ENCODE data around the gene EEFSEC.

The EEFSEC gene

GRCh38 chr3:128356822-128357221, 203.5 kb downstream of the EEFSEC start:
- no peak for DNase-seq

GRCh38 chr3:128357538-128357937, 204.3 kb downstream of the EEFSEC start:
- DNase-seq: no peak

- no peak for DNase-seq
Observed at GRCh38 chr3:128358156-128358895, 205.0 kb downstream of the EEFSEC start.

DNA sequence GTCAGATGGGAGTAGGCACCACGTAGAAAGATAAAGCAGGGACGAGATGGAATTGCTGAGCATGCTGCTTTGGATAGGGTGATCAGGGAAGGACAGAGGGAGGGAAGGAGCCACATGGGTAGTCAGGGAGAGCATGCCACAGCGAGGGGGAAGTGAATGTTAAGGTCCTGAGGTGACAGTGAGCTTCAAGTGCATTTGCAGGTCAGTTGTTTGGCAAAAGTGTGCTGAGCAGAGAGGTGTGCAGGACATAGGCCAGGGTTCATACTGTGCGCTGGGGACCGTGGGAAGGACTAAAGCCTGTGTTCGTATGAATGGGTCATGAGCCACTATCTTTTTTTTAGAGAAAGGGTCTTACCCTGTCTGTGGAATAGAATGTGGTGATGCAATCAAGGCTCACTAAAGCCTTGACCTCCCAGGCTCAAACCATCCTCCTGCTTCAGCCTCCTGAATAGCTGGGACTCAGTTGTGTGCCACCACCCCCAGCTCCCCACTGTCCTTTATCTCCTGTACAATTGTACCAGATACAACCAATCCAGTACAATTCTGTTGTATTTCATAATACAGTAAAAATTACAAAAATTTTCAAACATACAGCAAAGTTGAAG, 205.9 kb downstream of the EEFSEC start:
- no peak for DNase-seq

DNA sequence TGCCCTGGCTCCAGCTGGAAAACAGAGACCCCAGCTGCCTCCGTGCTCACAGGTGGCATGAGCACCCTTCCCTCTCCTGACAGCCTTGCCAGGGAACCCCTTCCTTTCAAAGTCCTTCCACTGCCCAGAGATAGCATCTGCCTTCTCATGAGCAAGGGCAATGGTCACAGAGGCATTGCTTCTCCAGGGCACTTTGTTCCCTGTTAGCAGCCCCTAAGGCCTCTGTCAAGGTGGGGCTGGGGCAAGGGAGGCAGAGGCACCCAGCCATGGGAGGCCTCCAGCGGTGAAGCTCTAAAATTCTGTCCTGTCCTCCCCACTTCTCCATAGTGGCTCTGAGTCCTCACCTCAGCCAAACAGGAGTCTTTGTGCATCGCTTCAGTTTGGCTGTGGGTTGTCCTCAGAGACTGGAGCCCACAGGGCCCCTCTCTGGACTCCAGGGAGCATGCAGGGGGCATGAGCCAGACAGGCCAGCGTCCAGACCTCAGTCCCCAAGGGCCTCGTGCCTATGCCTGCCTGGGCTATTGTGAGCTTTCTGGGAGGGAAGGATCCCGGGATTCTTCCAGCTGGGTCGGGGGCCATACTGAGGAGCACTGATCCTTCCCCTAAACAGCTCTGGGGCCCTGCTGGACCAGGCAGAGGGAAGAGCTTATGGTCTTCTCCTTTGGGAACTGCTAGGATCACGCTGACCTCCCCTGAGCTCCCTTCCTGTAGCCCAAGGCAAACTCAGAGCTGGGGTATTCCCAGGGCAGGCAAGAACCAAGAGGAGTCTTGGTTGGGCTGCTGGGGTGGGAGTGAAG, 206.8 kb downstream of the EEFSEC start:
- no peak for DNase-seq

DNA sequence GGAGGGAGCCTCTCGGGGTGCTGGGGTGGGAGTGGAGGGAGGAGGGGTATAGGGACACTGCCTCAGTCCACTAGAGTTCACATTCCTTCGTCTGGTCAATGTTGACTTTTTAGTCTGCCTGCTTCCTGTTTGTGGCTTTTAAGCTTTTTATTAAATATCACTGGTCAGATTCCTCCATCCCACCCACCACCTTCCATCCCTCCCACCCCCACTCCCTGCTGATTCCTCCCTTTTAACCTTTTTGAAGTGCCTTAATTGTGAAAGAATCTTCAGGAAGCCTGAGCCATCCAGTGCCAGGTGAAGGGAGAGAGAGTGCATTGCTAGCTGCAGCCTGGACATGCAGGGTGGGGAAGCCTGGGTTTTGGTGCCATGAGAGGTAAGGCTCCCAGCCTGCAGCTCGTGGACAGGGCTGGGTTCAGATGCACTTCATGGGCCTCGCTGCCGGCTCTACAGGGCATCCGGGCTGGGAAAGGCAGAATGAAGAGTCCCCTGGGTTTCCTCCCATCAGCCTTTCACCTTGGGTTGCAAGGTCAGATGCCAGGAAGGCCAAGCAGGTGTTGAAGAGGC, 207.5 kb downstream of the EEFSEC start:
- DNase-seq: no peak

DNA sequence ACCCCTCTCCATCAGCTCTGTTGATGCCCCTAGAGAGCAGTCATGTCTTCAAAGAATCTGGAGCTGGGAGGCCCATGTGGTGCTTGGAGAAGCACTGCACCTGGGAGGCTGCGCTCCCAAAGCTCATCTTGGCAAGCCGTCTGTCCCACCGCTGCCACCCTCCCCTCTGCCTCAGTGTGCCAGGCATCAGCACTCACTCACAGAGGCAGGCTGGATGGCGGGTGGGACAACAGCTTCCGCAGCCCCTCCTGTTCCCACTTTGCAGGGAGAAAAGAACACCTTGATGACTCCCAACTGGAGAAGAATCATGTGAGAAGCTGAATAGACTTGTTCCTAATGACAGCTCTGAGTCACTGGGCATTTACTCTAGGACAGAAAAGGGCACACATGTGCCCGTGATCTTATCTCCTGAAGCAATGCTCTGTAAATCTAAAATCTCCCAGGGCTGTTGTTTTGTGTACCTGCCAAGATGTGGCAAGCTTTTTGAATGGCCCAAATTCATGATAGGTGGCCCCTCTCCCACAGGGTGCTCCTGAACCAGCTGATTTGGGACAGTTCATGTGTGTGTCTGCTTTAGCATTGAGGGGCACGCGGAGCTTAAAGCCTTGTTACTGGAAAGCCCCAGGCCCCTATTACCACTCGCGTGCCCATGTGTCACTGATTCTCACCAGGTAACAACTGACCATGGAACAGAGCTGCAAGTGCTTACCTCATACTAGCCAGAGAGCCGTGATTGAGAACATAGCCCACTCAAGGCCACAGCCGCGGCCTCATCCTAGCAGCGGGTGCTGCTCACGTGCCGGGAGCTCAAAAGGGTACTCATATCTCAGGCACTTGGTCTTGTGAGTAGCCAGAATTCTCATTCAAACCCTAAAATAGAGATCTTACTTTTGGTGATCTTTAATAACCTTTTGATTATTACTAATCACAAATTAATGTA, 209.0 kb downstream of the EEFSEC start:
- DNase-seq: no peak

- DNase-seq: no peak
Observed at GRCh38 chr3:128364291-128364690, 211.0 kb downstream of the EEFSEC start.

GRCh38 chr3:128364808-128365360, 211.6 kb downstream of the EEFSEC start:
- no peak for DNase-seq

GRCh38 chr3:128366136-128366535, 212.9 kb downstream of the EEFSEC start:
- DNase-seq: no peak

DNA sequence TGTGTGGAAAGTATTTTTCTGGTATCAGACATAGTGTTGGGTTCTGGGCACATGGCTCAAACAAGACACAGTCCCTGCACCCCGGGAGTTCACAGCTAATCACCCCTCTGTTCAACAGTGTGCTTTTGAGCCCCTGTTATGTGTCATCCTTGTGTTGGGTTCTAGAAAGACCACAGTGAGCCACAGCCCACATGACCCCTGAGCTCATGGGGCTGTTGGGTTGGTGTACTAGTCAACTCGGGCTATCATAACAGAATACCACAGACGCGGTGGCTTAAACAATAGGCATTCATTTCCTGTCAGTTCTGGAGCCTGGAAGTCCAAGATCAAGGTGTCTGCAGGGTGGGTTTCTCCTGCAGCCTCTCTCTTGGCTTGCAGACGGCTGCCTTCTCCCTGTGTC, 213.4 kb downstream of the EEFSEC start:
- no peak for DNase-seq

DNA sequence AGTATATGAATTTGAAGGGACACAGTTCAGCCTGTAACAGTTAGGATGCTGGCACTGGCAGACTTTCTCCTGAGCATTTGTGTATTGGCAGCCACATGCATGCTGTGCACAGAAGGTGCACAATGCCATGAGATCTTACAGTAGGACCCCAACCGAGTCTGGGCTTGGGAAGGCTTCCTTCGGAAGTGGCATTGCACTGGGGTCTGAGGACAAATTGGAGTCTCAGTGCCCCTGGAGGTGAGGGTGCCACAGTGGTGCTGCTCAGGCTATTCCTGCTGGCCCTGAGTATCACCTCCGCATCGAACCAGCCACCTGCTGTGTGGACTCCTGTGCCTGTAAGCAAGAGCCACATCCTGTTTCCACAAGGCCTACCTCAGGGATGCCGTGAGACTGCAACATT, 213.9 kb downstream of the EEFSEC start:
- DNase-seq: no peak

- DNase-seq: no peak
Observed at GRCh38 chr3:128367761-128368160, 214.5 kb downstream of the EEFSEC start.

- DNase-seq: no peak
Observed at GRCh38 chr3:128368626-128369025, 215.3 kb downstream of the EEFSEC start.

GRCh38 chr3:128369121-128369703, 215.9 kb downstream of the EEFSEC start:
- DNase-seq: no peak

- no peak for DNase-seq
Observed at GRCh38 chr3:128369881-128370642, 216.8 kb downstream of the EEFSEC start.

- DNase-seq: peak; percentile 17
Observed at GRCh38 chr3:128372281-128372680, 219.0 kb downstream of the EEFSEC start.

DNA sequence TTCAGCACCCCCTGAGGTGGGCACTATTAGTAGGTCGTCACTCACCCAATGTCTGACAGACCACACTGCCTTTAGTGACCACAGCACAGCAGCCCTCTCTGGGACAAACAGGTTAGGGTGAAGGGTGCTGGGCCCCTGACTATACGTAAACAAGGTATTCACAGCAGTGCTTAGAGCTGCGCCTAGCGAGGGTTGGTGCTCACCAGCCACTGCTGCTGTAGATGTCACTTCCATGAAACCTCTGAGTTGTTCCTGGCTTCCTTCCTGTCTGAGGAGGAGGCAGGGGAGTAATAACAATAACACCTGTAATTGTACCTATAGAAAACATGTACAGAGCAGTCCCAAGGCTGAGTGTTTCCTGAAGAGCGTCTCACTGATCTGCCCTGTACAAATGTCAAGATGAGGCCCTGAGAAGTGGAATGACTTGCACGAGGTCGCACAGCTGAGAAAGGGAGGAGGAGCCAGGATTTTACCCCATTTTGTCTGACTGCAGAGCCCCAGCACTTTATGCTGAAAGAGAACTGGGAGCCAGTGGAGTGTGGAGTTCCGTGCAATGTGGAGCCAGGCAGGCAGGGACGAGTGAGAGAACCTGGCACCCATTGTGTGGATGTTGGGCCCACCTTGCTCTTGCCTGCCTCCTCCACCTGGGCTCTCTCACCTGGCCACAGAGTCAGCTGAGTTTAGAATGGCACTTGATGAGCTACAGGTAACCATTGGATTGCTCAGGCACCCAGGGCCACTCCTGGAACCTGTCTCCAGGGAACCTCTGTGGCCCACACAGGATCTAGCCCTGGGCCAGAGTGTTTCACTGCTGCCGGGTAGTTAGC, 219.6 kb downstream of the EEFSEC start:
- DNase-seq: peak; percentile 7

DNA sequence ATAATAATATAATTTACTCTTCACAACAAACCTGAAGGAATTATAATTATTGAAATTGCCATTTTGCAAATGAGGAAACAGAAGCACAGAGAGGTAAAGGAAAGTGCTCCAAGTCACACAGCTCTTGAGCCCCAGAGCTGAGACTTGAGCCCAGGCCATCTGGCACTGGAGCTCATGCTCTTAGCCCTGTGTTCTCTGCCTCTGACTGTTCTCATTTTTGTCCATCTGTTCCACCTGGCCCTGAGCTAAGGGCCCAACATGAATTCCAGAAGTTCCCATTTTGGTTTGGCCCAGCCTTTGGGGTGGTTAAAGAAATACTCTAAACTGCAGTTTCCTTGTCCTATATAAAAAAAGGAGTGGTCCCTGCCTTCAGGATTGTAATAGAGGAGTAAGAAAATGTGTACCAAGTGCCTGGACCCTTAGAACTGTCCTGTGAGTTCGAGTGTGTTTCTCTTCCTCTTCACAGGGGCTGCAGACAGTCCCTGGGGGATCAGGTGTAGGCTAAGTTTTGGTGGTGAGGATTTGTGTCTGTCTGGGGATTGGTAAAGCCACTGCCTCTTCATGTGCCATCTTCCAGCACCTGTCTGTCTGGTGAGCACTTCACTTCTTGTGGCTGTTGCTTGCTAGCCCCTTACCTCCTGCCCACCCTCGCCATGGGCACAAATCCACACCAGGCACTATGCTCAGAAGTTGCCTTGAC, 221.6 kb downstream of the EEFSEC start:
- DNase-seq: no peak

All from activated CD4-positive, alpha-beta T cell treated with anti-CD3 and anti-CD28 coated beads, Interleukin-10, Interleukin-2, amounts not matched to agents 100 ng/mL and 50 ng/mL, durations not matched to agents 16 hours and 8 hours (primary cell).